Stimulated activated CD8-positive, alpha-beta memory T cell treated with anti-CD3 and anti-CD28 coated beads, Interleukin-4, amount 100 ng/mL, for 24 hours (primary cell): ENCODE measurements around the gene PPOX.

Experiments used
- DNase-seq: peaks from one replicate; pipeline ENCODE4 v3.0.0-alpha.2; 2020; ENCODE audit warnings: low read depth

PPOX gene

GRCh38 chr1:161198194-161198896 is 32.1 kb downstream of the PPOX start:
- DNase-seq, result no peak

DNA sequence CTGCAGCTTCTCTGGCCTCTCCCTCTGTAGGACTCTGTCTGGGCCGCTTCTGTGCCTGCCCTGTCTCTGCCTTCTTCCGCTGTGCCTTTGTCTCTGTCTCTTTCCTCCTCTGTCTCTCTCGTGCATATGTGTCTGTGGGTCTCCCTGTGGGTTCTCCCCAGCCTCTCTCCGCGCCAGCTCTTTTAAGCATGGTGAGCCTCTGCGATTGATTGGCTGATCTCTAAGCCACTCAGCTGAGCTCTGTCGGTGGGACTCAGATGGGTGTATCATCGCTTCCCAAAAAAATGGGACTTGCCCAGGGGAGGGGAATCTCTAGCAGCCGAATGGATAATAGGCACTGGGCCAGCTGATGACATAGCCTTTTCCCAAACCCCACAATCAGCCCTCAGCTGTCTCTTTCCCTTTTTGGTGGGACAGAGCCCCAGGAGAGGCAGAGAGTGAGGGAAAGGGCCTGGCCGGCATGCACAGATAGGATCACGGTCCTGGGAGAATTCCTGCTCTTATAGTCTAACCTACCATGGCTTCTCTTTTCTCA is 32.7 kb downstream of the PPOX start, which contains the start of gene ADAMTS4:
ADAMTS4 (minus strand) TSS at position 158 of the 535 bp plus-strand sequence. CDS start 427 bp downstream, outside the sequence.
- no peak for DNase-seq

- no peak for DNase-seq
Measured at GRCh38 chr1:161199506-161200139, 33.4 kb downstream of the PPOX start.

DNA sequence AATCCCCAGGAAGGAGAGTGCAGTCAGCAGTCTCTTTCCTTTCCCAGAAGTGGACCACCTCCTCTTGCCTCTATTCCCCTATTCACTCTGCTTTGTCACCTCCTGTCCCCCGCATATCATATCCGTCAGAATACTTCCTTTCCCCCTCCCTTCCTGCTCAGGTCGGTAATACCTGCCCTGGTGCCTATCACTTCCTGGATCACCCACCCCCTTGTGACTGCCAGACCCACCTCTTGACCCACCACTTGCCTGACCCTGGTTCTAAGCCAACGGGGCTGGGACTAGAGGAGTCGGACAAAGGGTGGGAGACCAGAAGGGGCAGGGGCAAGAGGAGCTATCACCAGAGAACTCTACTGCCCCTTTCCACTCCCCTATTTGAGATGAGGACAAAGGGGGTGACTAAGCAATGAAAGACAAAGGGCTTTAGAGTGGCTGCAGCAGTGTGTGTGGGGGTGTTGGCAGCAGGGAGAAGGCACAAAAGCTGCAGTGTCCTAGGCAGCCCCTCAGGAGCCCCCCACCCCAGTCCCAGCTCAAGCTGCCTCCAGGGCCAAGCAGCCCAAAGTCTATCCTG is 34.3 kb downstream of the PPOX start:
- no peak for DNase-seq

DNA sequence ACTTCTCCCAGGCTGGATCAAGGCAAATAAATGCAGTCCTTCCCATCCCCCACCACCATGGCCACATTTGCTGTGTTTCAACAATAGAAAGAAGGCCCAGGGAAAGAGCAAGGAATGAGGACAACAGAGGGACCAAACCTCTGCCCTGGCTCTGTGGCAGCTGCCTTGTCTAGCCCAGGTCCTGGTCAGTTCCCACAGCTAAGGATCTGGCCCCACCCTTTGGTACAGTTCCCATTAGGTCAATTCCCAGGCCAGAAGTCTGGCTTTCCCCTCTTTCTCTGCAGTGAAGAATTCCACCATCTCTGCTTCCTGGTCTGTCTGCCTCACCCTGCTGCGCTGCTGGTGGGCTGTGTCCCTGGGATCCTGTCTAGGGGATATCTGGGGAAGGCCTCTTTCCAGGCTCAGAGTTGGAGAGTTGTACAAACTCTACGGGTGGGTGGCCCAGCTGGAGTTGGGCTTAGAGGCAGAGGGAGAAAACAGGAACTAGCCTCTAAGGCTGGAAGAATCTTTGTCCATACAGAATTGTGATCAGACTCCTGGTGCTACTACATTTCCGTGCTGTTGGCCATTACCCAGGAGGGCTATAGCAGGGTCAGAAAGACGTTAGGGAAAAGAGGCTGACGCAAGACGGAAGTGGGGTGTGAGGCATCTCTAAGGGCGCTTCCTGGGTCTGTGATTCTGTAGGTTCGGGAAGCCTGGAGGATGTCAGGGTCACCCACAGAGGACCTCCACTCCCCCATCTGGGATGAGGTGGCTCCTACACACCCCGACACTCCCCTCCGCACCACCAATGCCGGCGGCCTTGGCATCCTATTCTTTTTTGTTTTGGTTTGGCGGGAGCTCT is 35.0 kb downstream of the PPOX start:
- DNase-seq, result no peak

GRCh38 chr1:161201836-161202712 is 35.8 kb downstream of the PPOX start, which contains the start of gene NDUFS2:
Gene NDUFS2 (plus strand): TSS chr1:161202367. CDS start chr1:161202386, 19 bp downstream.
- DNase-seq, result peak; percentile 93

DNA sequence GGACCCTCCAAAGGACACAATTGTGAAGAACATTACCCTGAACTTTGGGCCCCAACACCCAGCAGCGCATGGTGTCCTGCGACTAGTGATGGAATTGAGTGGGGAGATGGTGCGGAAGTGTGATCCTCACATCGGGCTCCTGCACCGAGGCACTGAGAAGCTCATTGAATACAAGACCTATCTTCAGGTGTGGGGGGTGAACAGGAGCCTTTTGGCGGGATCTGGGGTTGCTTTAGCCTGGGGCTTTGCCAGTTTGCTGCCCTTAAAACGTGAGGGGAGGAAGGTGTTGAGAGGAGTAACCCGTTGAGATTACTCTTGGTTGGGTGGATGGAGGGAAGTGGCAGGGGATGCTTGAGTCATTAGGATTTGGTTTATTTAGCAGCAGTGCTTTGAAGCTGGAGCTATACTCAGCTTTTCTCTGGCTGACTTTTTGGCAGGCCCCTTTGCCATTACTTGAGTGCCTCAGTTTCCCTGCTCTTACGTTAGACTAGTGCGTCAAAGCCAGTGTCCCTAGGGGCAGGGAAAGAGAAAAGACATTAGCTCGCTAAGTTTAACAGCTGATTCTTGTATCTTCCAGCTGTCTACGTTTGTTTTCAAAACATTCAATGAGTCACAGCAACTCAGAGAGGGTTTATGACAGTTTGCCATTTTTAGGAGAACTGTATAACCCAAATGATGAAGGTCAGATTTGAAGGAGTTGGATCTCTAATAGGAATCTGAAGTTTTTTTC is 40.4 kb downstream of the PPOX start:
- DNase-seq, result no peak

GRCh38 chr1:161207173-161207572 is 40.9 kb downstream of the PPOX start:
- DNase-seq, result no peak

GRCh38 chr1:161209790-161210409 is 43.7 kb downstream of the PPOX start:
- peak; percentile 62 for DNase-seq

GRCh38 chr1:161214369-161214768 is 48.1 kb downstream of the PPOX start:
- no peak for DNase-seq

DNA sequence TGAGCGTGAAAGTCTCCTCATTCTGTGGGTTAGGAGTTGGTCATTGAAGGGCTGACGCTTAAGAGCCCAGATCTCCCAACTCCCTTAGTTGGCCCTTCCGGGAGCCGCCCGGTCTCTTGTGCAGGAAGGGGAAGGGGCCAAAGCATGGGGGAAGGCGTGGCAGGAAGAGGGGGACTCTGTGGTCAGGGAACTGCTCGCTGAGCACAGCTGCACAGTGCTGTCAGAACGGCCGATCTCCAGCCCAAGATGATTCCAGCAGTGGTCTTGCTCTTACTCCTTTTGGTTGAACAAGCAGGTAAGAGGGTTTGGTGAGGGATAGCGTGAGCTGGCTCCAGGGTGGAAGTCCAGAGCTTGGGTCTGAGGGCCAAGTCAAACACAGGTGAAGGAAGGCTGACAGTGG is 48.9 kb downstream of the PPOX start, which contains the start of gene FCER1G:
FCER1G (plus strand) TSS at position 220 of the 400 bp plus-strand sequence; CDS start at position 247, 27 bp downstream.
- no peak for DNase-seq

DNA sequence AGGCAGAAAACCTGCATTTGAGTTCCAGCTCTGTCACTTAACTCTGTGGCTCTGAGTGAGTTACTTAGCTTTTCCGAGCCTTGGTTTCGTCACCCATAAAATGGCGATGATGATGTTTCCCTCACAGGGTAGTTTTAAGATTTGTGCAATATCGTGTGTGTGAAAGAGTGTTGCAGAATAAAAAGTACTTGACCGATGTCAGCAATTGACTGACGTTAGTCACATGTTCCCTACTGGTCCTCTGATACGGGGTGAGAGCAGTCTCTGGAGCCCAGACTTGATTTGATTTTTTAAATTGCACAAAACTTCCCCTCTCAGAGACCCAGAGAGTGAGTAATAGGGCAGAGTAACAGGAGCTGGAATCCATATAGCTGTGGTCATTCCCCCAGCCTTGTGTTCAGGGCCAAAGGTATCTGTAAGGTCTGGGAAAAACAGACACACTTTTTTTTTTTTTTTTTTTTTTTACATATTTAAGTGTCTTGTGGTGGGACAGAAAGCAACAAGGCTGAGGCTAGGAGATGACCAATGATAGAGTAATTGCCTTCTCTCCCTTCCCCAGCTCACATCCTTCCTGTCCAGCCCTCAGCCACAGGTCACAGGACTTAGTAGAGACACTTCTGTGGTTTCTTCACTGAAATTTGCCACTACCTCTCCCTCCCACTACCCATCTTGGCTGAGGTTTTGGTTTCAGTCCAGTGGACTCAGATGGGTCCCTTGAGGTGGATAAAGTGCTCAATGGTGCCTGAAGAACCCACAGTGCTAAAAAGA is 50.9 kb downstream of the PPOX start:
- no peak for DNase-seq

DNA sequence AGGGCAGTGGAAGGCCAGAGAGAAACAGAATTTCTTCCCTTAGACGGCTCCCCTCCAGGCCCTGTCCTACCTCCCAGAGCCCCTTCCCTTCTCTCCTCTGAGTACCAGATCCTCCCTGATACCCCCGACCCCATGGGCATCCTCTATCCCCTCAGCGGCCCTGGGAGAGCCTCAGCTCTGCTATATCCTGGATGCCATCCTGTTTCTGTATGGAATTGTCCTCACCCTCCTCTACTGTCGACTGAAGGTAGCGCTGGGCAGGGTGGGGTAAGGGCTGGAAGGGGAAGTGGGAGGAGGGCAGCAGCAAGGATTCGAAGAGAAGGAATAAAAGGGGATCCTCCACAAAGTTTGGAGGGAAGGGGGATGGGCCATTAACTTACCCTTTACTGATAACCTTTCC is 51.6 kb downstream of the PPOX start:
- DNase-seq, result no peak

DNA sequence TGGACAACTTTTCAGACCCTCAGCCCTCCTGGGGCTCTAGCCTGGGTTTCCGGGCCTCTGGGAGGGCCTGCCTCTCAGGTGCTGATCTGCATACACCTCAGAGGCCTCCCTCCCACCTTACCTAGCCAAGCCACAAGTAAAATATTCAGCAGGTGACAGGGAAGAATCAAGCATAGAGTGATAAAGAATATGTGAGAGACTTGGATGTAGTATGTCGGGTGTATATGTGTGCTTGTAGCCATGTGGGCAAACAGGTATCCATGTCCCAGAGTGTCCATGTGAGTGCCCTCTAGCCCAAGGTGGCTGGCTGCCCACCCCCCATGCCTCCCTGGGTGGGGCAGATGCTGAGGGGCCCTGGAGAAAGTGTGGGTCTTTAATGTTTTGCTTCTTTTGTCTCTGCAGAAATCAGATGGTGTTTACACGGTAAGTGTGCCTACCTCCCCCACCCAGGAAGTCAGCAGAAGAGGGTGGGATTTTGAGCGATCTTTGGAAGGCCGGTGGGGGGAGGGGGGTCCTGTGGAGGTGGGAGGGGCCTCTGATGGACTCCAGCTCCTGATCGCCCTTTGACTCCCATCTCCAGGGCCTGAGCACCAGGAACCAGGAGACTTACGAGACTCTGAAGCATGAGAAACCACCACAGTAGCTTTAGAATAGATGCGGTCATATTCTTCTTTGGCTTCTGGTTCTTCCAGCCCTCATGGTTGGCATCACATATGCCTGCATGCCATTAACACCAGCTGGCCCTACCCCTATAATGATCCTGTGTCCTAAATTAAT is 52.3 kb downstream of the PPOX start:
- no peak for DNase-seq

DNA sequence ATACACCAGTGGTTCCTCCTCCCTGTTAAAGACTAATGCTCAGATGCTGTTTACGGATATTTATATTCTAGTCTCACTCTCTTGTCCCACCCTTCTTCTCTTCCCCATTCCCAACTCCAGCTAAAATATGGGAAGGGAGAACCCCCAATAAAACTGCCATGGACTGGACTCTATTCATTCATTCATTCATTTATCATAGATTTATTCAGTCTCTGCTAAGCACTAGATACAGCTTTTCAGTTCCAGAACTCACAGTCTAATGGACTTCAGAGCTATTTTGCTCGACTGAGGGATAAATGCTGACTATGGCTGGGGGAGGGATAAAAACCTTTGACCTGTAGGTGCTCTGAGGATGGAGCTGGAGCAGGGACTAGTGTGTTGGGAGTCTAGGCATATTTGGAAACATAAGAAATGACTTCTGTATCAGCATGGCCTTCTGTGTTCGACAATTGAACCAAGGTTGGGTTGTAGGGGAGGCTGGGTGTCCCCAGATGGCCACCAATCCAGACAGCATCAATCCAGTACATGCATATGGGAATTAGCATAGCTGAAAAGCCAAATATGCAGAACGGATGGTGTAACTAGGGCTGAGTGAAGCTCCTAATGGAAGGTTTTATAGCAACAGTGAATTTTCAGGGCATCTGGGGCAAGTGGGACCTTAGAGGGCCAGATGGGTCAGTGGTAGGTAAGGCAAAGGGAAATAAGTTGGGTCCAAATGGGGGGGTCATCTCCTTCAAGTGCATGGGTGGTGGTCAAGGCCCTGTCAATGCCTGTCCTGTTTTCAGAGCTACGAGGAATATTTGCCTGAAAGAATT is 53.1 kb downstream of the PPOX start:
- DNase-seq, result no peak

DNA sequence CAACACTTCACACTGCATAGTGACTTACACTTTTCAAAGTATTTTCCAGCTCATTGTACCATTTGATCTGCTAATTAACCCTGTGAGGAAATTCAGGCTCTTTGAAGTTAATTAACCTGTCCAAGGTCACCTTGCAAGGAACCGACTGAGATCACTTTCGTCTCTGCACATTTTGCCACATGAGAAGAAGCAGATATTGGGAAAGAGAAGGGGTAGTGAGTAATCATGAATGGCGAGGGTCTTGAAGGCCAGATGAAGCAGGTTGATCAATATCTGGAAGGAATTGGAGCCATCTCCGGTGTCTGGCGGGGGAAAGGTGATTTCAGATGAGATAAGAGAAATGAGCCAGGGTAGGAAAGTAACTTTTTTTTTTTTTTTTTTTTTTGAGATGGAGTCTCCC is 53.8 kb downstream of the PPOX start:
- no peak for DNase-seq
